K562 (cell line): ENCODE measurements around the gene ARHGAP31. TPM values are rescaled to one million over a fixed set of nuclear protein-coding genes. Genes with fewer than 3 reads are reported as not detected.

Source experiments
- ATAC-seq: fragments of 200-7000 bp; cut with Tn5 transposase; 3 replicates; pipeline ENCODE4 v1.9.1; 2020; ENCODE audit warnings: moderate library complexity
- BruUV-seq: library from RNA; stranded (reverse); fragments of 400-500 nt; replicated peaks from 2 replicates; lab custom pipeline; 2021; lab: Mats Ljungman, UMichigan
- CTCF ChIA-PET: fragments of 300-600 bp; formaldehyde crosslinking; extraction: SDS; loops from one replicate; lab custom pipeline; 2021; ENCODE audit warnings: low intra/inter-chr PET ratio; lab: Yijun Ruan, JAX
- POLR2A ChIA-PET: fragments of 300-600, 350-650 bp; sonication (Branson Sonifier 250); formaldehyde crosslinking; extraction: SDS; loops from one replicate; lab custom pipeline; 2021; ENCODE audit warnings: antibody characterized with exemption, inconsistent platforms; lab: Yijun Ruan, JAX
- DNase-seq, 4 experiments: peaks; one replicate each; pipeline versions ENCODE4 v3.0.0 to v3.0.0-alpha.2; 2011 to 2018; ENCODE audit warnings: low spot score in 3 of 4, mixed read lengths in 3 of 4; ENCODE audit errors: extremely low read depth in 1 of 4
- FAIRE-seq: peaks from 2 replicates; lab custom pipeline; 2011; peaks lifted over from hg19 to GRCh38; lab: Jason Lieb, UNC
- H2AFZ ChIP-seq: 2 replicates; pipeline ENCODE4 v1.6.0; 2011; ENCODE audit warnings: low read depth, low read length, control low read depth, inconsistent platforms
- H3K27ac ChIP-seq: fragments of 200-600 bp; 3 replicates; pipeline ENCODE4 v1.8.0; 2011; ENCODE audit warnings: low read depth, mild to moderate bottlenecking, control low read depth, inconsistent platforms, low read length, moderate library complexity, mixed read lengths; ENCODE audit errors: extremely low read depth
- H3K27me3 ChIP-seq, 2 experiments: fragments of 300-600 bp in 1 of 2; 2 replicates in 1 of 2; 3 replicates in 1 of 2; pipeline versions ENCODE4 v1.6.0 to v1.8.0; 2011; ENCODE audit warnings: inconsistent platforms in 2 of 2, low read length in 2 of 2, mild to moderate bottlenecking in 1 of 2, mixed read lengths in 1 of 2, moderate library complexity in 1 of 2; ENCODE audit not compliant: control insufficient read depth in 2 of 2, insufficient read depth in 2 of 2
- H3K36me3 ChIP-seq: fragments of 300-600 bp; 3 replicates; pipeline ENCODE4 v1.8.0; 2011; ENCODE audit warnings: mild to moderate bottlenecking, low read length, inconsistent platforms; ENCODE audit not compliant: control insufficient read depth, insufficient read depth
- H3K4me1 ChIP-seq, 2 experiments: fragments of 200-600 bp in 1 of 2; replicated peaks in 1 of 2; 2 replicates in 1 of 2; 3 replicates in 1 of 2; pipeline versions ENCODE4 v1.5.1 to v1.8.0; 2011; ENCODE audit warnings: inconsistent platforms in 2 of 2, low read length in 2 of 2, mild to moderate bottlenecking in 1 of 2, mixed read lengths in 1 of 2, moderate library complexity in 1 of 2; ENCODE audit not compliant: control insufficient read depth in 2 of 2, insufficient read depth in 2 of 2
- H3K4me2 ChIP-seq: 2 replicates; pipeline ENCODE4 v1.6.1; 2011; ENCODE audit warnings: low read length, control low read depth, inconsistent platforms, mixed read lengths; ENCODE audit not compliant: insufficient read depth
- H3K4me3 ChIP-seq: fragments of 200-600 bp; sonication (generic), shearing (Covaris generic); 2 replicates; pipeline ENCODE4 v1.5.1; 2016; ENCODE audit warnings: control low read depth, inconsistent platforms
- H3K79me2 ChIP-seq: fragments of 200-600 bp; 3 replicates; pipeline ENCODE4 v1.8.0; 2011; ENCODE audit warnings: low read length, inconsistent platforms; ENCODE audit not compliant: control insufficient read depth, insufficient read depth
- H3K9ac ChIP-seq, 2 experiments: 2 replicates each; pipeline versions ENCODE4 v1.6.0 to v1.6.1; 2011; ENCODE audit warnings: low read depth in 2 of 2, low read length in 2 of 2, control low read depth in 1 of 2, inconsistent platforms in 1 of 2, mild to moderate bottlenecking in 1 of 2, mixed read lengths in 1 of 2; ENCODE audit not compliant: insufficient read depth in 1 of 2
- H3K9me1 ChIP-seq: one replicate; pipeline ENCODE4 v1.6.0; 2011; ENCODE audit warnings: inconsistent platforms, mild to moderate bottlenecking, low read length, moderate library complexity; ENCODE audit not compliant: control insufficient read depth, insufficient read depth
- H3K9me3 ChIP-seq: replicated peaks from 2 replicates; pipeline ENCODE4 v1.5.1; 2011; ENCODE audit warnings: low read depth, low read length, inconsistent platforms; ENCODE audit not compliant: control insufficient read depth, insufficient read depth
- H4K20me1 ChIP-seq: replicated peaks from 2 replicates; pipeline ENCODE4 v1.6.1; 2011; ENCODE audit warnings: low read length, inconsistent platforms, mixed read lengths; ENCODE audit not compliant: control insufficient read depth, insufficient read depth
- CGGBP1 ChIP-seq: fragments of 250-450 bp; sonication (Bioruptor Pico); IDR thresholded peaks from 2 replicates; pipeline ENCODE4 v1.9.0; 2021; ENCODE audit warnings: mild to moderate bottlenecking
- CUX1 ChIP-seq: fragments of 200-800 bp; sonication (Bioruptor generic); IDR thresholded peaks from 2 replicates; pipeline ENCODE4 v1.6.1; 2016; ENCODE audit warnings: missing genetic modification characterization, missing compliant biosample characterization
- ELF1 ChIP-seq: fragments of 200-800 bp; sonication (Bioruptor generic); IDR thresholded peaks from 2 replicates; pipeline ENCODE4 v1.6.1; 2016; ENCODE audit warnings: missing genetic modification characterization, missing compliant biosample characterization
- ELK1 ChIP-seq: sonication (generic); formaldehyde crosslinking; IDR thresholded peaks from 2 replicates; pipeline ENCODE4 v1.8.1; 2022; ENCODE audit warnings: missing genetic modification reagents
- GATAD2B ChIP-seq: fragments of 450-650 bp; IDR thresholded peaks from 2 replicates; pipeline ENCODE4 v1.6.1; 2017; ENCODE audit warnings: mild to moderate bottlenecking, borderline replicate concordance
- KAT2B ChIP-seq: IDR thresholded peaks from one replicate; pipeline ENCODE4 v1.6.1; 2012; ENCODE audit warnings: low read depth, mild to moderate bottlenecking, control low read depth, inconsistent platforms, low read length, moderate library complexity
- KLF10 ChIP-seq: fragments of 250-450 bp; sonication (Bioruptor Pico); IDR thresholded peaks from 2 replicates; pipeline ENCODE4 v1.6.1; 2021; ENCODE audit warnings: matching md5 sums
- POLR2AphosphoS2 ChIP-seq: IDR thresholded peaks from 2 replicates; pipeline ENCODE4 v1.6.1; 2012; ENCODE audit warnings: low read length, improper control_type of control experiment
- POLR2H ChIP-seq: IDR thresholded peaks from 2 replicates; pipeline ENCODE4 v1.6.1; 2016; ENCODE audit warnings: missing genetic modification characterization, low read depth, mild to moderate bottlenecking, control low read depth, missing compliant biosample characterization, moderate library complexity
- RHOXF2B ChIP-seq: fragments of 250-450 bp; sonication (Bioruptor Pico); conservative IDR thresholded peaks from 2 replicates; pipeline ENCODE4 v1.5.1; 2021
- SNIP1 ChIP-seq: fragments of 450-650 bp; IDR thresholded peaks from 2 replicates; pipeline ENCODE4 v1.7.1; 2017; ENCODE audit warnings: low read depth, mild to moderate bottlenecking
- SNRNP70 ChIP-seq: fragments of 200-400 bp; formaldehyde crosslinking; optimal IDR thresholded peaks from 2 replicates; pipeline ENCODE3; 2017; ENCODE audit warnings: low read depth, low read length
- SREBF2 ChIP-seq: sonication (generic); formaldehyde crosslinking; IDR thresholded peaks from 2 replicates; pipeline ENCODE4 v1.4.0; 2020; ENCODE audit warnings: mild to moderate bottlenecking, missing genetic modification reagents
- YBX1 ChIP-seq: fragments of 450-650 bp; IDR thresholded peaks from 2 replicates; pipeline ENCODE4 v1.7.1; 2016; ENCODE audit warnings: mild to moderate bottlenecking
- ZNF140 ChIP-seq: fragments of 250-450 bp; sonication (Bioruptor Pico); IDR thresholded peaks from 2 replicates; pipeline ENCODE4 v1.8.0; 2021; ENCODE audit warnings: moderate library complexity, mild to moderate bottlenecking, inconsistent platforms
- ZNF224 ChIP-seq: sonication (generic); formaldehyde crosslinking; IDR thresholded peaks from 2 replicates; pipeline ENCODE4 v1.8.0; 2022; ENCODE audit warnings: mild to moderate bottlenecking, missing genetic modification reagents
- ZNF347 ChIP-seq: fragments of 450-650 bp; formaldehyde crosslinking; IDR thresholded peaks from 2 replicates; pipeline ENCODE4 v1.4.0; 2020; ENCODE audit warnings: low read depth, mild to moderate bottlenecking, moderate library complexity
- ZNF507 ChIP-seq: conservative IDR thresholded peaks from 2 replicates; pipeline ENCODE4 v1.6.1; 2017; ENCODE audit warnings: missing genetic modification characterization, missing compliant biosample characterization
- WGBS: fragments of 100-300 bp; shearing (Covaris generic); methylation state at CpG from one replicate; pipeline ENCODE4 v1.1.6; 2016; ENCODE audit warnings: low coverage, mixed read lengths; ENCODE audit not compliant: insufficient coverage; ENCODE audit errors: missing lambda C conversion rate; 5-methylcytosine and 5-hydroxymethylcytosine counted together
- in situ Hi-C: fragments of 300-500 bp; cut with MboI; formaldehyde crosslinking; loops from 4 replicates; pipeline ENCODE4 v1.15.0; 2018; ENCODE audit warnings: inconsistent platforms, mixed read lengths
- intact Hi-C: fragments of 100-400 bp; cut with micrococcal nuclease; formaldehyde crosslinking; loops from 2 replicates; pipeline ENCODE4 v1.14.2; 2022
- polyA plus RNA-seq, 8 experiments: library from polyadenylated mRNA; depleted of rRNA in 4 of 8; stranded (reverse) in 5 of 8; unstranded in 3 of 8; fragments of >200 nt; fragmentation: Nextera tagmentation in 2 of 8; fragmentation: Illumina TruSeq in 1 of 8; extraction: Ambion mirVana in 2 of 8; extraction: Trizol in 1 of 8; gene quantifications; 2 replicates each; pipeline versions ENCODE4 v1.2.1 to v1.2.3, GENCODE V29; 2011 to 2014; ENCODE audit warnings: inconsistent platforms in 1 of 8, missing spikeins in 1 of 8
- total RNA-seq, 7 experiments: library from RNA; depleted of rRNA in 6 of 7; stranded (reverse); fragments of >200 nt in 6 of 7; fragmentation: Illumina TruSeq in 2 of 7; extraction: Trizol in 2 of 7; gene quantifications; 2 replicates each; pipeline versions ENCODE4 v1.2.1 to v1.2.3, GENCODE V29; 2011 to 2021; ENCODE audit warnings: low replicate concordance in 1 of 7

ARHGAP31 gene
- total and polyA plus RNA-seq, 9 of the 15 experiments (the other 6 are each of a cell fraction or from before 2014, with no cell fraction given): under 0.01 to 0.13 (median 0.06) TPM; not detected in 5

GRCh38 chr3:119340446-119340845, 46.3 kb downstream of the ARHGAP31 start:
- Histone ChIP-seq H3K36me3 (no peaks in the 10 kb centered on the region), H3K9ac (no peak overlapping the region), H3K27me3 (peaks cover 1 to 9% of the 10 kb centered on the region in 2 experiments; a peak in 4 of 5 replicates), H3K4me2 (no peak overlapping the region), H4K20me1 (no peaks in the 10 kb centered on the region), H3K9me3 (peaks cover 2% of the 10 kb centered on the region; the same call in 1 of the 2 replicates), H3K79me2 (no peaks in the 10 kb centered on the region), H2AFZ (no peak overlapping the region), H3K9me1 (no peaks in the 10 kb centered on the region), H3K4me1 (no peaks in the 10 kb centered on the region; a peak in 1 of 5 replicates), H3K4me3 (no peak overlapping the region), H3K27ac (no peak overlapping the region)
- POLR2A ChIA-PET: interaction anchor here (0.7 kb wide), 1 partner anchor 25 kb away, joined by 4 read pairs; no protein-coding TSS in a partner anchor
- FAIRE-seq (no peak), DNase-seq (no peak), ATAC-seq (no peak)
- intact Hi-C loops (no loop called here), in situ Hi-C loops (no loop called here)
- CTCF ChIA-PET: no interaction called here
- WGBS: 6% methylated on average over 5 of the region's 5 CpGs
- no TSS peak for BruUV-seq
- TF ChIP-seq ZNF224 (CRISPR knock-in tag) (no peak), KLF10 (no peak), SREBF2 (CRISPR knock-in tag) (no peak), ZNF140 (CRISPR knock-in tag) (no peak), POLR2AphosphoS2 (no peak), ZNF507 (tag) (no peak), CGGBP1 (CRISPR knock-in tag) (no peak), ELF1 (tag) (no peak), ELK1 (CRISPR knock-in tag) (no peak), ZNF347 (CRISPR knock-in tag) (no peak), GATAD2B (no peak), CUX1 (CRISPR knock-in tag) (no peak), KAT2B (no peak), YBX1 (no peak), POLR2H (tag) (no peak), SNIP1 (no peak), SNRNP70 (no peak), RHOXF2B (no peak)
